ENCODE measurements around the gene SP140L. TPM values are rescaled to one million over a fixed set of nuclear protein-coding genes. Genes with fewer than 3 reads are reported as not detected.
"Not testable (repeated sequence)": the region's sequence is repeated elsewhere in the genome, so short reads cannot be mapped to it uniquely, and the experiment has no call there.

SP140L gene
- total RNA-seq, 1 donor from 2014 or later = 3.8 TPM

- DNase-seq = no peak
Measured at GRCh38 chr2:230323385-230324106, 3.4 kb upstream of the SP140L start.

- DNase-seq = no peak
Measured at GRCh38 chr2:230324503-230324902, 2.5 kb upstream of the SP140L start.

- DNase-seq = no peak
Measured at GRCh38 chr2:230325316-230326243, 1.4 kb upstream of the SP140L start.

- no peak for DNase-seq
Measured at GRCh38 chr2:230327418-230328154, 593 bp downstream of the SP140L start.

- no peak for DNase-seq
Measured at GRCh38 chr2:230328155-230328458, 1.1 kb downstream of the SP140L start.

GRCh38 chr2:230329946-230330605, 3.1 kb downstream of the SP140L start:
- no peak for DNase-seq

- DNase-seq = no peak
Measured at GRCh38 chr2:230330725-230331124, 3.7 kb downstream of the SP140L start.

GRCh38 chr2:230335461-230335863, 8.5 kb downstream of the SP140L start:
- DNase-seq = no peak

- no peak for DNase-seq
Measured at GRCh38 chr2:230335864-230336506, 9.0 kb downstream of the SP140L start.

- DNase-seq = not testable (repeated sequence)
Measured at GRCh38 chr2:230341936-230342528, 15.0 kb downstream of the SP140L start.

- not testable (repeated sequence) for DNase-seq
Measured at GRCh38 chr2:230343041-230343624, 16.1 kb downstream of the SP140L start.

GRCh38 chr2:230343747-230344146, 16.8 kb downstream of the SP140L start:
- DNase-seq = no peak

- no peak for DNase-seq
Measured at GRCh38 chr2:230346465-230346864, 19.5 kb downstream of the SP140L start.

- DNase-seq = no peak
Measured at GRCh38 chr2:230346921-230347533, 20.0 kb downstream of the SP140L start.

GRCh38 chr2:230347659-230348305, 20.8 kb downstream of the SP140L start:
- DNase-seq = no peak

GRCh38 chr2:230348787-230349186, 21.8 kb downstream of the SP140L start:
- DNase-seq = no peak

GRCh38 chr2:230356084-230356483, 29.1 kb downstream of the SP140L start:
- DNase-seq = no peak

GRCh38 chr2:230358305-230358704, 31.3 kb downstream of the SP140L start:
- no peak for DNase-seq

- no peak for DNase-seq
Measured at GRCh38 chr2:230360028-230360427, 33.0 kb downstream of the SP140L start.

Measured in skin of body (tissue), 2 donors.